GM23248 (cell line): Measurements from ENCODE around the gene CYBC1.

Experiments used
- EZH2 ChIP-seq: fragments of 200-600 bp; sonication (generic); IDR thresholded peaks from 2 replicates; pipeline ENCODE4 v1.6.1; 2018; ENCODE audit warnings: antibody characterized with exemption, mild to moderate bottlenecking; ENCODE audit not compliant: insufficient read depth, poor library complexity, severe bottlenecking
- EZH2phosphoT487 ChIP-seq: fragments of 200-600 bp; sonication (generic); IDR thresholded peaks from 2 replicates; pipeline ENCODE4 v1.6.1; 2018; ENCODE audit warnings: antibody characterized with exemption, moderate library complexity, mild to moderate bottlenecking, low read depth; ENCODE audit not compliant: insufficient read depth

- TF ChIP-seq EZH2phosphoT487, result no peak
- no peak for TF ChIP-seq EZH2
Observed at GRCh38 chr17:82491533-82491932, 41.0 kb upstream of the CYBC1 start.
